ENCODE data around the gene KCNJ11.
A peak's percentile ranks its signal among the peaks of the same experiment; 100 is the strongest.

The KCNJ11 gene

GRCh38 chr11:17389211-17389956 is 925 bp upstream of the KCNJ11 start:
- peak; percentile 36 for DNase-seq

- DNase-seq: no peak
Observed at GRCh38 chr11:17387811-17388210, 648 bp downstream of the KCNJ11 start.

- no peak for DNase-seq
Observed at GRCh38 chr11:17387254-17387653, 1.2 kb downstream of the KCNJ11 start.

GRCh38 chr11:17386331-17387084 is 2.0 kb downstream of the KCNJ11 start:
- DNase-seq: peak; percentile 23

GRCh38 chr11:17385926-17386325 is 2.5 kb downstream of the KCNJ11 start:
- no peak for DNase-seq

GRCh38 chr11:17385492-17385891 is 3.0 kb downstream of the KCNJ11 start:
- no peak for DNase-seq

- DNase-seq: peak; percentile 59
Observed at GRCh38 chr11:17384002-17384511, 4.4 kb downstream of the KCNJ11 start.

- no peak for DNase-seq
Observed at GRCh38 chr11:17383461-17383860, 5.0 kb downstream of the KCNJ11 start.

- no peak for DNase-seq
Observed at GRCh38 chr11:17382046-17382728, 6.3 kb downstream of the KCNJ11 start.

- DNase-seq: no peak
Observed at GRCh38 chr11:17381156-17381555, 7.3 kb downstream of the KCNJ11 start.

GRCh38 chr11:17379383-17380180 is 8.9 kb downstream of the KCNJ11 start:
- no peak for DNase-seq

GRCh38 chr11:17378655-17379054 is 9.8 kb downstream of the KCNJ11 start:
- no peak for DNase-seq

- DNase-seq: no peak
Observed at GRCh38 chr11:17376493-17376892, 12.0 kb downstream of the KCNJ11 start.

- DNase-seq: no peak
Observed at GRCh38 chr11:17375547-17375946, 12.9 kb downstream of the KCNJ11 start.

- no peak for DNase-seq
Observed at GRCh38 chr11:17371614-17372013, 16.8 kb downstream of the KCNJ11 start.

GRCh38 chr11:17369684-17370243 is 18.7 kb downstream of the KCNJ11 start:
- no peak for DNase-seq

GRCh38 chr11:17369094-17369493 is 19.4 kb downstream of the KCNJ11 start:
- no peak for DNase-seq

- DNase-seq: no peak
Observed at GRCh38 chr11:17368551-17368950, 19.9 kb downstream of the KCNJ11 start.

GRCh38 chr11:17366495-17366894 is 22.0 kb downstream of the KCNJ11 start:
- DNase-seq: no peak

GRCh38 chr11:17354601-17354991 is 33.9 kb downstream of the KCNJ11 start:
- peak; percentile 39 for DNase-seq

GRCh38 chr11:17353821-17354600 is 34.4 kb downstream of the KCNJ11 start:
- peak; percentile 81 for DNase-seq
